ENCODE data around the gene KLC1.

DNA sequence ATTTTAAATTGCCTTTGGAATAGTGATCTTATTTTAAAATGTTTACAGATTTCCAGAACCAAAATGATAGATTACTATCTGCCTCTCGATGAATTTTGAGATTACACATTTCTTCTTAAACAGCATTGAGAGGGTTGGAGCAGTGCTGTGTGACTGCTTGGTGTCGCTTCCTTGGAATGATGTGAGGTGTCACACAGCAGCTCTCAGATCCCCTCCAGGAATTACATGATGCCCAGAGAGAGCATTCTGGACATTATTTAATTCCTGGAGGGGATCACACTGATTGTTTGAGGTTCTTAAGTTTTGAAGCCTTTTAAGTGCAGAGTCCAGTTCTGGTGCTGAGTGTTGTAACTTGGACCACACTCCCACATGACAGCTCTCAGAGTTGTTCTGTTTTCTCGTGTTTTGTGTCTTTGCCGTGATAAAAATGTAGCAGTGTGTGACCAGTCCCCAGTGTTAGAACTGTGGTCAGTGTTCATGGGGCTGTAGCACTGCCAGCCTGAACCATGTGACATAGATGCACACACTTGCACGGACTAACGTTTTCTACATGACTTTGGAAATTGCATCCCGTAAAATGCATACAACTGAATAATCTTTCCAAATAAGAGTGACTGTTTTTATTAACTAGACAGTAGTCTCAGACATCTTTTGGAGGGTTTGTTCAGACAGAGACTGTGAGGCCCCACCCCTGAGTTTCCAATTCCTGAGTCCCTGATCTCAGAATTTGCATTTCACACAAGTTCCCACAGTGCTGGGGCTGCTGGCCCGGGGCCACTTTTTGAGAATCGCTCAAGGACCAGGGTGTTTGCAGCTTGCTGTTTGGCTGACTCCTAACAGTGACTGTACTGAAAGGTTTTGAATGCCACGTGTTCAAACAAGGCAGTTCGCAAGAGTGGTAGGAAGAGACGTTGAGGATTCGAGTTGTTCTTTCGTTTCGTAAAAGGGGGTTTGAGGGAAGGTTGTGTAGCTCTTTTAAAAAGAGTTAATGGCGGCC, 60.2 kb downstream of the KLC1 start:
- TF ChIP-seq CTCF (IDR thresholded peaks at IDR 0.05): no peak
- TF ChIP-seq POLR2AphosphoS5 (IDR thresholded peaks at IDR 0.05): no peak
- TF ChIP-seq POLR2A (IDR thresholded peaks at IDR 0.05): no peak
- TF ChIP-seq EP300 (IDR thresholded peaks at IDR 0.05): no peak

All from sigmoid colon (tissue), 4 donors.